A549 (cell line): Measurements from ENCODE around the gene RANBP3.

Source experiments
- CEBPB ChIP-seq, 2 experiments: fragments of >200 bp in 1 of 2; sonication (Bioruptor Twin) in 1 of 2; formaldehyde crosslinking in 1 of 2; IDR thresholded peaks; 2 replicates each; pipeline ENCODE4 v1.6.1; 2012 to 2016
- EP300 ChIP-seq, 2 experiments: fragments of >200 bp; sonication (Bioruptor Twin); formaldehyde crosslinking; IDR thresholded peaks; 2 replicates in 1 of 2; 3 replicates in 1 of 2; pipeline ENCODE4 v1.6.1; 2016 to 2017
- FOSB ChIP-seq: fragments of 250-450 bp; sonication (Bioruptor Pico); IDR thresholded peaks from 2 replicates; pipeline ENCODE4 v1.5.0; 2020; ENCODE audit warnings: mild to moderate bottlenecking, moderate library complexity
- GATA3 ChIP-seq: IDR thresholded peaks from 2 replicates; pipeline ENCODE4 v1.6.1; 2012; ENCODE audit warnings: borderline replicate concordance
- HOXB13 ChIP-seq: fragments of 250-450 bp; sonication (Bioruptor Pico); IDR thresholded peaks from 2 replicates; pipeline ENCODE4 v1.5.0; 2020; ENCODE audit warnings: low read depth, mild to moderate bottlenecking, moderate library complexity
- JUNB ChIP-seq: fragments of >200 bp; sonication (Bioruptor Twin); formaldehyde crosslinking; IDR thresholded peaks from 2 replicates; pipeline ENCODE4 v1.6.1; 2016
- NPAS2 ChIP-seq: fragments of 250-450 bp; sonication (Bioruptor Pico); IDR thresholded peaks from 2 replicates; pipeline ENCODE4 v1.8.0; 2022; ENCODE audit warnings: mild to moderate bottlenecking, moderate library complexity, borderline replicate concordance
- PHF8 ChIP-seq: fragments of 200-600 bp; sonication (generic); IDR thresholded peaks from 2 replicates; pipeline ENCODE4 v1.6.1; 2016; ENCODE audit warnings: low read depth, mild to moderate bottlenecking, antibody characterized with exemption, moderate library complexity, borderline replicate concordance
- ZFP36 ChIP-seq: fragments of 450-650 bp; IDR thresholded peaks from 2 replicates; pipeline ENCODE4 v1.6.1; 2014; ENCODE audit warnings: borderline replicate concordance; ENCODE audit not compliant: partially characterized antibody
- TF ChIP-seq, protein P1 (sequence below): fragments of >200 bp; sonication (Bioruptor Twin); formaldehyde crosslinking; IDR thresholded peaks from 3 replicates; pipeline ENCODE4 v1.5.1; 2016
- TF ChIP-seq, protein P2 (sequence below): IDR thresholded peaks from 2 replicates; pipeline ENCODE4 v1.6.1; 2012
- TF ChIP-seq, protein P3 (sequence below): fragments of 200-600 bp; sonication (generic); IDR thresholded peaks from 2 replicates; pipeline ENCODE4 v1.6.1; 2016; ENCODE audit warnings: antibody characterized with exemption, mild to moderate bottlenecking, moderate library complexity

DNA sequence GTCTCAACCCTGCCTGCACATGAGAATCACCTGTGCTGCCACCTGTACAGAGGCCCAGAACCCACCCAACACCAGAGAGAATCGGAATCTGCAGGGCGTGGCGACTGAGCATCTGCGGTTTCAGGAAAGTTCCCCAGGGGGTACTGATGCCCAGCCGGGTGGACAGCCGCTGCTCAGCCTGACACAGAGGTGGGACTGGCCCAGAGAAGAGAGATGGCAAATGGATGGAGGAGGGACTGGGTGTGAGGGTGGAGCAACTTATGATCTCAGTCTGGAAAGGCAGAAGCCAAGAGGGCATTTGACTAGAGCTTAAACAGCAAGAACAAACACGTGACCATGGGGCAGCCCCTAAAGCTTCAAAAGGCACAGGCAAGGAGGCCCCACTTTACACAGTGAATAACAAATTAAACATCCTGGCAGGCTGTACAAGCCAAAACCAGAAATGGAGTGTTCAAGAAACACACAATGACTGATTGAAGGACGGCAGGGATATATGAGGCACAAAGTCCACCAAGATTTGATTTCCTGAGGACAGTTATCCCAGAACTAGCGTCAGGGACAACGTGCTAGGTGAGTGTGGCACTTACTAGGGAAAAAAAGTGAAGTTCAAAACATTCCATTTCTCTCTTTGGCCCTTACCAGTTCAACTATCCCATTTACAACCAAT is 3.1 kb downstream of the RANBP3 start:
- TF ChIP-seq, protein P1, sequence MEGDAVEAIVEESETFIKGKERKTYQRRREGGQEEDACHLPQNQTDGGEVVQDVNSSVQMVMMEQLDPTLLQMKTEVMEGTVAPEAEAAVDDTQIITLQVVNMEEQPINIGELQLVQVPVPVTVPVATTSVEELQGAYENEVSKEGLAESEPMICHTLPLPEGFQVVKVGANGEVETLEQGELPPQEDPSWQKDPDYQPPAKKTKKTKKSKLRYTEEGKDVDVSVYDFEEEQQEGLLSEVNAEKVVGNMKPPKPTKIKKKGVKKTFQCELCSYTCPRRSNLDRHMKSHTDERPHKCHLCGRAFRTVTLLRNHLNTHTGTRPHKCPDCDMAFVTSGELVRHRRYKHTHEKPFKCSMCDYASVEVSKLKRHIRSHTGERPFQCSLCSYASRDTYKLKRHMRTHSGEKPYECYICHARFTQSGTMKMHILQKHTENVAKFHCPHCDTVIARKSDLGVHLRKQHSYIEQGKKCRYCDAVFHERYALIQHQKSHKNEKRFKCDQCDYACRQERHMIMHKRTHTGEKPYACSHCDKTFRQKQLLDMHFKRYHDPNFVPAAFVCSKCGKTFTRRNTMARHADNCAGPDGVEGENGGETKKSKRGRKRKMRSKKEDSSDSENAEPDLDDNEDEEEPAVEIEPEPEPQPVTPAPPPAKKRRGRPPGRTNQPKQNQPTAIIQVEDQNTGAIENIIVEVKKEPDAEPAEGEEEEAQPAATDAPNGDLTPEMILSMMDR: no peak
- TF ChIP-seq GATA3 (no peak), CEBPB (IDR thresholded peaks at IDR 0.05) (no peak), EP300 (IDR thresholded peaks at IDR 0.05) (no peak), HOXB13 (CRISPR knock-in tag) (no peak), FOSB (CRISPR knock-in tag) (no peak), ZFP36 (no peak), JUNB (no peak), PHF8 (no peak), NPAS2 (CRISPR knock-in tag) (no peak)
- TF ChIP-seq, protein P2, sequence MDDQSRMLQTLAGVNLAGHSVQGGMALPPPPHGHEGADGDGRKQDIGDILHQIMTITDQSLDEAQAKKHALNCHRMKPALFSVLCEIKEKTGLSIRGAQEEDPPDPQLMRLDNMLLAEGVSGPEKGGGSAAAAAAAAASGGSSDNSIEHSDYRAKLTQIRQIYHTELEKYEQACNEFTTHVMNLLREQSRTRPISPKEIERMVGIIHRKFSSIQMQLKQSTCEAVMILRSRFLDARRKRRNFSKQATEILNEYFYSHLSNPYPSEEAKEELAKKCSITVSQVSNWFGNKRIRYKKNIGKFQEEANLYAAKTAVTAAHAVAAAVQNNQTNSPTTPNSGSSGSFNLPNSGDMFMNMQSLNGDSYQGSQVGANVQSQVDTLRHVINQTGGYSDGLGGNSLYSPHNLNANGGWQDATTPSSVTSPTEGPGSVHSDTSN: no peak
- TF ChIP-seq, protein P3, sequence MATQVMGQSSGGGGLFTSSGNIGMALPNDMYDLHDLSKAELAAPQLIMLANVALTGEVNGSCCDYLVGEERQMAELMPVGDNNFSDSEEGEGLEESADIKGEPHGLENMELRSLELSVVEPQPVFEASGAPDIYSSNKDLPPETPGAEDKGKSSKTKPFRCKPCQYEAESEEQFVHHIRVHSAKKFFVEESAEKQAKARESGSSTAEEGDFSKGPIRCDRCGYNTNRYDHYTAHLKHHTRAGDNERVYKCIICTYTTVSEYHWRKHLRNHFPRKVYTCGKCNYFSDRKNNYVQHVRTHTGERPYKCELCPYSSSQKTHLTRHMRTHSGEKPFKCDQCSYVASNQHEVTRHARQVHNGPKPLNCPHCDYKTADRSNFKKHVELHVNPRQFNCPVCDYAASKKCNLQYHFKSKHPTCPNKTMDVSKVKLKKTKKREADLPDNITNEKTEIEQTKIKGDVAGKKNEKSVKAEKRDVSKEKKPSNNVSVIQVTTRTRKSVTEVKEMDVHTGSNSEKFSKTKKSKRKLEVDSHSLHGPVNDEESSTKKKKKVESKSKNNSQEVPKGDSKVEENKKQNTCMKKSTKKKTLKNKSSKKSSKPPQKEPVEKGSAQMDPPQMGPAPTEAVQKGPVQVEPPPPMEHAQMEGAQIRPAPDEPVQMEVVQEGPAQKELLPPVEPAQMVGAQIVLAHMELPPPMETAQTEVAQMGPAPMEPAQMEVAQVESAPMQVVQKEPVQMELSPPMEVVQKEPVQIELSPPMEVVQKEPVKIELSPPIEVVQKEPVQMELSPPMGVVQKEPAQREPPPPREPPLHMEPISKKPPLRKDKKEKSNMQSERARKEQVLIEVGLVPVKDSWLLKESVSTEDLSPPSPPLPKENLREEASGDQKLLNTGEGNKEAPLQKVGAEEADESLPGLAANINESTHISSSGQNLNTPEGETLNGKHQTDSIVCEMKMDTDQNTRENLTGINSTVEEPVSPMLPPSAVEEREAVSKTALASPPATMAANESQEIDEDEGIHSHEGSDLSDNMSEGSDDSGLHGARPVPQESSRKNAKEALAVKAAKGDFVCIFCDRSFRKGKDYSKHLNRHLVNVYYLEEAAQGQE: no peak
